Measurements from ENCODE around the gene CD79A.
"Not testable (repeated sequence)": the region's sequence is repeated elsewhere in the genome, so short reads cannot be mapped to it uniquely, and the experiment has no call there.

Gene CD79A

GRCh38 chr19:41905273-41906002, 28.4 kb downstream of the CD79A start:
- DNase-seq (ENCODE audit: low read depth): no peak

- no peak for DNase-seq (ENCODE audit: low read depth)
Observed at GRCh38 chr19:41906271-41906670, 29.2 kb downstream of the CD79A start.

GRCh38 chr19:41906916-41907680, 30.0 kb downstream of the CD79A start:
- DNase-seq (ENCODE audit: low read depth): no peak

DNA sequence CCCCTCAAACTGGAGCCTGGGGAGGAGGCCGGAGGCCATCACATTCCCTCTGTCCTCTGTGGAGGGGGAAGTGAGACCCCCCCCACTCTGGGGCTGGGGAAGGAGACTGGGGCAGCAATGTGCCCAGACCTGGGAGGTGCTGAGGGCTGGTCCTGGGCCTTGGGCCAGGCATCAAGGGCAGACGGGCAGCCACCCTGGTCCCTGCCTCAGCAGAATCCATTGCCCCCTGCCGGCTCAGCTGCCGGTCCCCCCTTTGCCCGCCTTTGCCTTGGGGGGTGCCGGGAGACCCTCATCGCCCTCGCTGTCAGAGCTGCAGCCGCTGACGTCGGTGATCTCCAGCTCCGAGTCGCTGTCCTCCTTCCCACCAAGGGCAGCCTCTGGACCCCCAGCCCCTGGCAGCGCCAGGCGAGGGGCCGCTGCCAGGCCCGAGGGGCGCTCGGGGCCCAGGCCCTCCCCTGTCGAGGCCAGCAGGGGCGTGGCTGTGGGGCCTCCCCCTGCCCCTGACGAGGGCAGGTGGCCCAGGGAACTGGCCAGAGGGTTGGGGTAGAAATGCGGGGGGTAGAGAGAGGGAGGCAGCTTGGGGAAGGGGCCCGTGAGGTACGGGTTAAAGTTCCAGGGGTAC, 31.0 kb downstream of the CD79A start:
- DNase-seq (ENCODE audit: low read depth): no peak

DNA sequence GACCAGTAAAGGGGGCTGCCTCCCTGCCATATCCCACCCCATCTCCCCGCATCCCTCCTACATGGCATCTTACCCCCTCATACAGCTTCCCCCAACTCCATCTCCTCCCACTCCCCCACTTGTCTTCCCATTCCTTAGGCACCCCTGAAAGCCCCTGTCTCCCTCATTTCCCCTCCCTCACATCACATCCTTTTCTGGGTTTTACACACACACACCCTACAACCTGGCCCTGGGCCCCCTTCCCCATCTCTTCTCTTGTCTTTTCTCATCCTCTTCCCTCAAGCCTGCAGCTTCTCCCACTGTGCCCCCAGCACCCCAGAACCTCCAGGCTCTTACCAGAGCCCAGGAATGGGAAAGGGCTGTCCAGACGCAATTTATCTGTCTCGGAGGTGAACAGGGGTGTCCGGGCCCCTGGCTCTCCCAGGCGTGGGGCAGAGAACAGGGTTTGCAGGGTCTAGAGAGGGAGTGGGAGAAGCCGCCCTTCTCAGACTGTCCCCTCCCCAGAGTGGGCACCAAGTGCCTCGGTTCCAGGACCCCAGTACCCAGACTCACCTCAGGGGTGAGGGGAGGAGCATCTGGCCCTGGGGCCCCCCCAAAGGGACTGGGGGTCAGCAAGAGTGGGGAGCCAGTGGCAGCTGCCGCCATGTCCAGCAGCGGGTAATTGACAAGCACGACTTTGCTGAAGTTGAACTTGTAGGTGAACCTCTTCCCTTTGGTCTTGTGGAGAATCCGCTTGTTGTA, 31.8 kb downstream of the CD79A start:
- no peak for DNase-seq (ENCODE audit: low read depth)

- DNase-seq (ENCODE audit: low read depth): no peak
Observed at GRCh38 chr19:41909706-41910105, 32.6 kb downstream of the CD79A start.

DNA sequence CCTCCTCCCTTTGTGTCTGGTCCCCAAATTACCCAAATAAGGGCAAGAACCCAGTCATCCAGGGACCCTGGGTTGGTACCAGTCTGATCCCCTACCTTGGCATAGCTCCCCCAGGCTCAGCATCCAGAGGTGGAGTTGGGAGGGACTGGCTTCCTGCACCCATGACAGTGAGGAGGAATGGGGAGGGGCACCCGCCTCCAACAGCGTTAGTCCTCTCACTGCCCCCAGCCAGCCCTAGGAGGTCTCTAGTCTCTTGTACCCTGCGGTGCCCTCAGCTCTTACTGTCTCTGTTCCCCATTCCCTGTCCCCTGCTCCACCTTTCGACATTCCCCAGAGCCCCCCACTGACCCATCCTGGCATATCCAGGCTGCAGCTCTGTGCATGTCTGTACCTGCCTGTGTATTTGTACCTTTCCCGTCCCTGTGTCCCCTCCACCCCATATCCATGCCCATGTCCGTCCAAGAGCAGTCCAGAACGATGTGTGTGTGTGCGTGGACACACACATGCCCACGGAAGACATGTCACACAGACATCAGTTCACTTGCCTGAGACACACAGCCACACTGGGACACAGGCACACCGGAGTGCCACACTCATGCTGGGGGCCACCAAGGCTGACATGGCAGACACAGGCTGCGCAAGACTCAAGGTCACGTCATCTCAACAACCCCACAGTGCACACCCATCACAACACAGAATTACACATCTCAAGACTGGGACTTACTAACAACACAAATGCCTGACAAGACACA, 33.3 kb downstream of the CD79A start:
- no peak for DNase-seq (ENCODE audit: low read depth)

DNA sequence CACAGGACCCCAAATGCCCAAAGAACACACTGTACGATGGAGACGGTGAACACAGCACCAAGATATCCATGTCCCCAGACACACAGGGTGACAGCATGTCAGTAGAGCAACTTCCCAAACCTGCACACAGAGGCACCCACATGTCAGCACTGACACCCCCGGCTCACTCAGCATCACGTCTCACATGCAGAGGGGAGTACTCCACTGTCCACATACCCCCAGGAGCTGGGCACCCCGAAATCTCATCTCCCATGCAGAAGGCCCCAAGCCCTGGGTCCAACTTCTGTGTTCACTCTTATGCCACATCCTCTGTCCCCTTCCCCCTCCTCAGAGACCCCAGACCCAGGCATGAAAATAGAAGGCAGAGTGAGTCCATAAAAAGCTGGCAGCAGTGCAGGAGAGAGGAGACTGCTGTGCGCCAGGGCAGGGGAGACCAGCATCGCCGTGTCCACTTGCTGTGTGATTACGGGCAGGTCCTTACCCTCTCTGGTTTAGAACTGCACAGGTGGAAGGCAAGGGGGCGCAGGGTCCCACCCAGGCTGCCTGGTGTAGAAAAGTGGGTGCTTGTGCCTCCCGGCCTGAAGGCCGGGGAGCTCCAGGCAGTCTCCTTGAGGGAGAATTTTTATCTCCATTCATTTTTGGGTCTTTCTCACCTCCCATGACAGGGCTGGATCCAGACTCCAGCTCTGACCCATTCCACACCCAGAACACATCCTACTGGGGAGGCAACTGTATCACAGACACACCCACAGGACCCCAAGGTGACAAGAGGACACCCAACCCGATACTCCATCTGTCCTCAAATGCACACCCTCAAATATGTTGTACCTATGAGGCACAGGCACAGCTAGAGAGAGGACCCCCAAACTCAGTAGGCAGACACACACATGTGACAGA, 34.2 kb downstream of the CD79A start:
- DNase-seq (ENCODE audit: low read depth): no peak

DNA sequence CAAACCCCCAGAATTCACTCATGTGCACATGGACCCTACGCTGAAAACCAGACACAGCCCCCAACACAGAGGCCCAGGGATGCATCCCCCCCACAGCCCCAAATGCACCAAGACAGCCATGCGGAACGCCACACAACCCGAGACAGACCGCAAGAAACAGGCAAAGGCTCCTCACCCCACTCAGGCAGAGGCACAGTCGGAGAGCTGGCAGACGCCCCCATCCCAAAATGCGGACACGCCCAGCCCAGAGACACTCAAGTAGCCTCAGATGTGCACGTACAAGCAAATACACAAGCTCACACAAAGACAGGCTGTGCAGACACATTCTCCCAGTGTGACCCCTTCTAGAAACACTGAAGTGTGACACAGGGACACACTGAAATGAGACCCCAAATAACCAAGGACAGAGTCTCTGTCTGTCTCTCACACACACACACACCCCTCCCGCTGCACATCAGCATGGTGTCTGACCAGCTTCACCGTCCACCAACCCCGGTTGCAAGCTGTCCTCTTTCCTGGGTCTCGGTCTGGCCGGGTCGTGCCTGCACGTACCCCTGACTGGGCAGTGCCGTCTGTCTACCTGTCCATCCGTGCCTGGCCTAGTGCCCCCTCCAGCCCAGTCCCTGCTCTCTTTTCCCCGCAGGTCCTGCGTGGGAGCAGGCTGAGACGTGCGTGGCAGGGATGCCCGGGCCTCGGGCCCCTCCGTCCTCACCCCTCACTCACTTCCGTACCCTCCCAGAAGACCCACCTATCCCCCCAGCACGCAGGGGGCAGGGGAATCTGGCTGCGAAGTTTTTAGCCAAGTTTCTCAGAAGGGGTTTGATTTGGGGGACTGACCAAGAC, 35.0 kb downstream of the CD79A start:
- no peak for DNase-seq (ENCODE audit: low read depth)

- no peak for DNase-seq (ENCODE audit: low read depth)
Observed at GRCh38 chr19:41912899-41913537, 35.9 kb downstream of the CD79A start.

GRCh38 chr19:41913538-41914423, 36.7 kb downstream of the CD79A start:
- DNase-seq (ENCODE audit: low read depth): no peak

DNA sequence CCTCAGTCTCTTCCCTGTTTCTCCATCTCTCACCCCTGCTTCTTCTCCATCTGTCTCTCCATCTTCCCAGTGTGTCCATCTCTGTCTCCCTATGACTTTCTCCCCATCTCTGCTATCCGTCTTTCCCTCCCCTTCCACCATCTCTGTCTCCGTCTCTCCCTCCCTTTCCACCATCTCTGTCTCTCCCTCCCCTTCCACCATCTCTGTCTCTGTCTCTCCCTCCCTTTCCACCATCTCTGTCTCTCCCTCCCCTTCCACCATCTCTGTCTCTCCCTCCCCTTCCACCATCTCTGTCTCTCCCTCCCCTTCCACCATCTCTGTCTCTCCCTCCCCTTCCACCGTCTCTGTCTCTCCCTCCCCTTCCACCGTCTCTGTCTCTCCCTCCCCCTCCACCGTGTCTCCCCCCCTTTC, 37.4 kb downstream of the CD79A start:
- DNase-seq (ENCODE audit: low read depth): not testable (repeated sequence)

GRCh38 chr19:41915021-41915775, 38.1 kb downstream of the CD79A start:
- no peak for DNase-seq (ENCODE audit: low read depth)

GRCh38 chr19:41915776-41916414, 38.8 kb downstream of the CD79A start:
- DNase-seq (ENCODE audit: low read depth): no peak

- DNase-seq (ENCODE audit: low read depth): no peak
Observed at GRCh38 chr19:41917676-41918075, 40.6 kb downstream of the CD79A start.

GRCh38 chr19:41918095-41918494, 41.0 kb downstream of the CD79A start:
- DNase-seq (ENCODE audit: low read depth): no peak
